Thyroid gland (tissue), 4 donors: ENCODE measurements around the gene CPE.

Experiments used
- CTCF ChIP-seq, 6 experiments: fragments of 200-600 bp in 3 of 6; fragments of 450-650 bp in 3 of 6; sonication (generic) in 3 of 6; IDR thresholded peaks; one replicate each; pipeline ENCODE4 v1.5.1; 2016 to 2019; ENCODE audit warnings: antibody characterized with exemption in 6 of 6, mild to moderate bottlenecking in 2 of 6, inconsistent platforms in 1 of 6, moderate library complexity in 1 of 6
- POLR2A ChIP-seq, 2 donors: fragments of 450-650 bp; IDR thresholded peaks; one replicate each; pipeline ENCODE4 v1.6.1; 2017; ENCODE audit warnings: antibody characterized with exemption in 2 of 2, mild to moderate bottlenecking in 2 of 2, moderate library complexity in 1 of 2

GRCh38 chr4:165518686-165519085 is 139.9 kb downstream of the CPE start:
- TF ChIP-seq CTCF (IDR thresholded peaks at IDR 0.05), result no peak
- TF ChIP-seq POLR2A (IDR thresholded peaks at IDR 0.05), result no peak
